Sigmoid colon (tissue), 4 donors: ENCODE results near the gene OR2L8.

ENCODE experiments used
- EP300 ChIP-seq, 4 donors: sonication (generic); formaldehyde crosslinking; IDR thresholded peaks; one replicate each; pipeline ENCODE4 v1.6.1; 2017; ENCODE audit warnings: antibody characterized with exemption in 4 of 4
- POLR2A ChIP-seq, 2 donors: fragments of 450-650 bp; IDR thresholded peaks; one replicate each; pipeline ENCODE4 v1.6.1; 2016; ENCODE audit warnings: antibody characterized with exemption in 2 of 2, mild to moderate bottlenecking in 2 of 2, moderate library complexity in 2 of 2
- POLR2AphosphoS5 ChIP-seq, 4 donors: sonication (generic); formaldehyde crosslinking; IDR thresholded peaks; one replicate each; pipeline ENCODE4 v1.6.1; 2017; ENCODE audit warnings: antibody characterized with exemption in 4 of 4
- TF ChIP-seq, protein P1 (sequence below), 4 experiments: fragments of 450-650 bp in 3 of 4; fragments of 200-600 bp in 1 of 4; IDR thresholded peaks; one replicate each; pipeline ENCODE4 v1.5.1; 2016 to 2019; ENCODE audit warnings: antibody characterized with exemption in 4 of 4, mild to moderate bottlenecking in 3 of 4, moderate library complexity in 2 of 4

DNA sequence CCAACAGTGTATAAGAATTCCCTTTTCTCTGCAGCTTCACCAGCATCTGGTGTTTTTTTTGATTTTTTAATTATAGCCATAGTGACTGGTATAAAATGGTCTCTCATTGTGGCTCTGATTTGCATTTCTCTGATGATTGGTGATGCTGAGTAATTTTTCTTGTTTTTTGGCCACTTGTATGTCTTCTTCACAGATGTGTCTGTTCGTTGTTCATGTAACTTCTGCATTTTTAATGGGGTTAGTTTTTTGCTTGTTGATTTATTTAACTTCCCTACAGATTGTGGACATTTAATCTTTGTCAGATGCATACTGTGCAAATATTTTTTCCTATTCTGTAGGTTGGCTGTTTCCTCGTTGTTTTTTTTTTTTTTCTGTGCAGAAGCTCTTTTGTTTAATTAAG lies 44.3 kb downstream of the OR2L8 start:
- TF ChIP-seq, protein P1, sequence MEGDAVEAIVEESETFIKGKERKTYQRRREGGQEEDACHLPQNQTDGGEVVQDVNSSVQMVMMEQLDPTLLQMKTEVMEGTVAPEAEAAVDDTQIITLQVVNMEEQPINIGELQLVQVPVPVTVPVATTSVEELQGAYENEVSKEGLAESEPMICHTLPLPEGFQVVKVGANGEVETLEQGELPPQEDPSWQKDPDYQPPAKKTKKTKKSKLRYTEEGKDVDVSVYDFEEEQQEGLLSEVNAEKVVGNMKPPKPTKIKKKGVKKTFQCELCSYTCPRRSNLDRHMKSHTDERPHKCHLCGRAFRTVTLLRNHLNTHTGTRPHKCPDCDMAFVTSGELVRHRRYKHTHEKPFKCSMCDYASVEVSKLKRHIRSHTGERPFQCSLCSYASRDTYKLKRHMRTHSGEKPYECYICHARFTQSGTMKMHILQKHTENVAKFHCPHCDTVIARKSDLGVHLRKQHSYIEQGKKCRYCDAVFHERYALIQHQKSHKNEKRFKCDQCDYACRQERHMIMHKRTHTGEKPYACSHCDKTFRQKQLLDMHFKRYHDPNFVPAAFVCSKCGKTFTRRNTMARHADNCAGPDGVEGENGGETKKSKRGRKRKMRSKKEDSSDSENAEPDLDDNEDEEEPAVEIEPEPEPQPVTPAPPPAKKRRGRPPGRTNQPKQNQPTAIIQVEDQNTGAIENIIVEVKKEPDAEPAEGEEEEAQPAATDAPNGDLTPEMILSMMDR (IDR thresholded peaks at IDR 0.05) = no peak
- no peak for TF ChIP-seq POLR2A (IDR thresholded peaks at IDR 0.05)
- TF ChIP-seq EP300 (IDR thresholded peaks at IDR 0.05) = no peak
- no peak for TF ChIP-seq POLR2AphosphoS5 (IDR thresholded peaks at IDR 0.05)
